Lung (tissue), 12 donors: Measurements from ENCODE around the gene KNOP1. TPM values are rescaled to one million over a fixed set of nuclear protein-coding genes. Genes with fewer than 3 reads are reported as not detected.

Source experiments
- ATAC-seq: fragments of 200-7000 bp; cut with Tn5 transposase; one replicate; pipeline ENCODE4 v1.9.1; 2020; ENCODE audit warnings: moderate number of reproducible peaks; ENCODE audit not compliant: insufficient read depth, low FRiP score
- DNase-seq, 3 donors: peaks; one replicate each; pipeline ENCODE4 v3.0.0-alpha.2; 2013 to 2017
- H3K27ac ChIP-seq, 2 donors: one replicate each; pipeline ENCODE4 v1.5.1; 2013; ENCODE audit warnings: mild to moderate bottlenecking in 2 of 2, moderate library complexity in 2 of 2, control low read depth in 1 of 2, inconsistent platforms in 1 of 2, low read depth in 1 of 2, low read length in 1 of 2
- H3K27me3 ChIP-seq, 3 donors: one replicate each; pipeline ENCODE4 v1.5.1; 2013; ENCODE audit warnings: low read length in 2 of 3; ENCODE audit not compliant: control insufficient read depth in 3 of 3, insufficient read depth in 3 of 3
- H3K36me3 ChIP-seq, 4 donors: one replicate each; pipeline ENCODE4 v1.5.1; 2013; ENCODE audit warnings: low read length in 4 of 4, mild to moderate bottlenecking in 1 of 4, moderate library complexity in 1 of 4; ENCODE audit not compliant: control insufficient read depth in 4 of 4, insufficient read depth in 4 of 4
- H3K4me1 ChIP-seq, 5 donors: one replicate each; pipeline ENCODE4 v1.5.1; 2013; ENCODE audit warnings: low read length in 5 of 5, mild to moderate bottlenecking in 2 of 5, moderate library complexity in 1 of 5; ENCODE audit not compliant: control insufficient read depth in 5 of 5, insufficient read depth in 5 of 5
- H3K4me3 ChIP-seq: one replicate; pipeline ENCODE4 v1.5.1; 2013; ENCODE audit warnings: mild to moderate bottlenecking, control low read depth, moderate library complexity
- H3K9ac ChIP-seq, 2 donors: one replicate each; pipeline ENCODE4 v1.5.1; 2013; ENCODE audit warnings: low read length in 2 of 2, control low read depth in 1 of 2; ENCODE audit not compliant: insufficient read depth in 1 of 2
- H3K9me3 ChIP-seq, 4 donors: one replicate each; pipeline ENCODE4 v1.5.1; 2013; ENCODE audit warnings: low read length in 3 of 4, mild to moderate bottlenecking in 1 of 4, moderate library complexity in 1 of 4; ENCODE audit not compliant: control insufficient read depth in 4 of 4, insufficient read depth in 3 of 4
- WGBS, 2 donors: extraction: QIAGEN DNeasy Blood & Tissue Kit; methylation state at CpG; one replicate each; pipeline ENCODE4 v1.1.7; 2013; 5-methylcytosine and 5-hydroxymethylcytosine counted together
- polyA plus RNA-seq, 2 donors: library from polyadenylated mRNA; stranded (reverse); fragments of 200-250 nt; gene quantifications; one replicate each; pipeline ENCODE4 v1.2.1, GENCODE V29; 2013
- total RNA-seq, 2 donors: library from RNA; depleted of rRNA in 1 of 2; stranded (reverse); fragments of >200 nt in 1 of 2; gene quantifications; one replicate each; pipeline ENCODE4 v1.2.1, GENCODE V29; 2014 to 2021
- TF ChIP-seq, protein P1 (sequence below): IDR thresholded peaks from 2 replicates; pipeline ENCODE4 v1.5.1; 2012; ENCODE audit warnings: mild to moderate bottlenecking; ENCODE audit errors: control extremely low read depth, extremely low read depth
- donor health status: control.
- donor health status: control.
- donor health status: Bipolar disorder and iron deficiency.
- donor health status: healthy.
- donor health status: DM: yes; HTN: yes; CAD: no.

The KNOP1 gene
- total and polyA plus RNA-seq, 4 donors: 11.7 to 14.7 (median 13.5) TPM

- H3K4me3 ChIP-seq: no peak overlapping the region
- DNase-seq (no peak), ATAC-seq (no peak)
- H3K36me3 ChIP-seq: peaks cover 3 to 50% (median 38%) of the 10 kb centered on the region in 4 donors
- no peaks in the 10 kb centered on the region for H3K27me3 ChIP-seq
- 77 to 78% methylated on average over 5 of the region's 5 CpGs for WGBS, 2 donors
- H3K4me1 ChIP-seq: peaks cover 0 to 17% (median 0%) of the 10 kb centered on the region in 5 donors
- H3K27ac ChIP-seq: peak overlapping the region in 1 of 2 donors; percentile 42
- TF ChIP-seq, protein P1, sequence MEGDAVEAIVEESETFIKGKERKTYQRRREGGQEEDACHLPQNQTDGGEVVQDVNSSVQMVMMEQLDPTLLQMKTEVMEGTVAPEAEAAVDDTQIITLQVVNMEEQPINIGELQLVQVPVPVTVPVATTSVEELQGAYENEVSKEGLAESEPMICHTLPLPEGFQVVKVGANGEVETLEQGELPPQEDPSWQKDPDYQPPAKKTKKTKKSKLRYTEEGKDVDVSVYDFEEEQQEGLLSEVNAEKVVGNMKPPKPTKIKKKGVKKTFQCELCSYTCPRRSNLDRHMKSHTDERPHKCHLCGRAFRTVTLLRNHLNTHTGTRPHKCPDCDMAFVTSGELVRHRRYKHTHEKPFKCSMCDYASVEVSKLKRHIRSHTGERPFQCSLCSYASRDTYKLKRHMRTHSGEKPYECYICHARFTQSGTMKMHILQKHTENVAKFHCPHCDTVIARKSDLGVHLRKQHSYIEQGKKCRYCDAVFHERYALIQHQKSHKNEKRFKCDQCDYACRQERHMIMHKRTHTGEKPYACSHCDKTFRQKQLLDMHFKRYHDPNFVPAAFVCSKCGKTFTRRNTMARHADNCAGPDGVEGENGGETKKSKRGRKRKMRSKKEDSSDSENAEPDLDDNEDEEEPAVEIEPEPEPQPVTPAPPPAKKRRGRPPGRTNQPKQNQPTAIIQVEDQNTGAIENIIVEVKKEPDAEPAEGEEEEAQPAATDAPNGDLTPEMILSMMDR: no peak
- H3K9me3 ChIP-seq: no peaks in the 10 kb centered on the region
- H3K9ac ChIP-seq: no peak overlapping the region
Observed at GRCh38 chr16:19705843-19706242, 12.2 kb downstream of the KNOP1 start.

DNA sequence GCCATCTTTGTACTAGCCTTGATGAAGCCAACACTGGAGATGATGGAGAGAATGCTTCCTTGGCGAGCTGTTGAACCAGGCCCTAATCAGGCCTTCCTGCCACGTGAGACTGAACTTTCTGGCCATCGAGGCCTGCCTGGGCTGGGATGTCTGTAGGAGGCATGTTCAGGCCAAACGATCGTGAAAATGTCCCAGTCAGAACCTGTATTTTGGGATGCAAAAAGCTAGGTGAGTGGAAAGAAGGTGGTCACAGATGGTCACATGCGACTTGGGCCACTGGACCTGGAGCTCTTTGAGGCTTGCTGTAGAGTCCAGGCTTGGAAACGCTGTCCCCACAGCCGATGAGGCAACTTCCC lies 12.9 kb downstream of the KNOP1 start:
- TF ChIP-seq, protein P1: no peak
- H3K4me3 ChIP-seq: no peak overlapping the region
- ATAC-seq (no peak), DNase-seq (no peak)
- no peaks in the 10 kb centered on the region for H3K27me3 ChIP-seq
- WGBS, 2 donors: 93 to 97% methylated on average over 8 of the region's 8 CpGs
- H3K9ac ChIP-seq: no peak overlapping the region
- peaks cover 3 to 43% (median 35%) of the 10 kb centered on the region in 4 donors for H3K36me3 ChIP-seq
- H3K9me3 ChIP-seq: no peaks in the 10 kb centered on the region
- H3K4me1 ChIP-seq: peaks cover 0 to 17% (median 0%) of the 10 kb centered on the region in 5 donors
- peak overlapping the region; percentile 4 to 61 for H3K27ac ChIP-seq

GRCh38 chr16:19704321-19705145 lies 13.5 kb downstream of the KNOP1 start:
- ATAC-seq (peak; percentile 54), DNase-seq (peak in 1 of 3 donors; percentile 43)
- H3K36me3 ChIP-seq: peaks cover 3 to 42% (median 34%) of the 10 kb centered on the region in 4 donors
- TF ChIP-seq, protein P1: no peak
- peak overlapping the region; percentile 4 to 61 for H3K27ac ChIP-seq
- H3K9me3 ChIP-seq: no peaks in the 10 kb centered on the region
- no peak overlapping the region for H3K4me3 ChIP-seq
- H3K4me1 ChIP-seq: peaks cover 0 to 17% (median 0%) of the 10 kb centered on the region in 5 donors
- no peak overlapping the region for H3K9ac ChIP-seq
- no peaks in the 10 kb centered on the region for H3K27me3 ChIP-seq
- 54 to 63% methylated on average over 18 of the region's 18 CpGs for WGBS, 2 donors
